SH-SY5Y (cell line): ENCODE measurements around the gene TPMT.

Experiments used
- GATA2 ChIP-seq: IDR thresholded peaks from 2 replicates; pipeline ENCODE4 v1.6.1; 2011; ENCODE audit warnings: mild to moderate bottlenecking, low read depth, low read length
- GATA3 ChIP-seq: IDR thresholded peaks from 2 replicates; pipeline ENCODE4 v1.6.1; 2011; ENCODE audit warnings: low read depth, mild to moderate bottlenecking, low read length, moderate library complexity

DNA sequence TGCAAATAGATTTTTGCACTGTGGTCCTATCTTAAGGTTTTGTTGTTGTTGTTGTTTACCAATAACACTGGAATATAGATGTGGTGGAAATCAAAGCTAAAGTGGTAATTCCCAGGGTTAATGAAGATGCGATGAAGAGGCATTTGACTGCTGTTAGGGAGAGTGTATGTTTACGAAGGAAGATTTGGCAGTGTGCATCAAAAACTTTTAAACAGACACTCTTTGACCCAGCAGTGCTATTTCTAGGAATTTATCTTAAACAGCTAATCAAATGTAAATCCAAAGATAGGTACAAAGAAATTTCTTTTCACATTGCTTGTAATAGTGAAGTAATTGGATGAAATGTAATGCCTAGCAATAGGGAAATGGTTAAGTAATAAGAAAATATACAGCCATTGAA lies 34.3 kb upstream of the TPMT start:
- no peak for TF ChIP-seq GATA2
- no peak for TF ChIP-seq GATA3
